Head of caudate nucleus (tissue), 42 donors: Measurements from ENCODE around the gene TUBGCP6.

Experiments used
- DNase-seq, 42 donors: peaks; one replicate each; pipeline versions ENCODE4 v3.0.0 to v3.0.0-alpha.2; 2020 to 2021; ENCODE audit warnings: mixed read lengths in 7 of 42
- intact Hi-C: fragments of 100-400 bp; cut with DNase I; formaldehyde crosslinking; loops from one replicate; pipeline ENCODE4 v1.15.0; 2022

Gene TUBGCP6

DNA sequence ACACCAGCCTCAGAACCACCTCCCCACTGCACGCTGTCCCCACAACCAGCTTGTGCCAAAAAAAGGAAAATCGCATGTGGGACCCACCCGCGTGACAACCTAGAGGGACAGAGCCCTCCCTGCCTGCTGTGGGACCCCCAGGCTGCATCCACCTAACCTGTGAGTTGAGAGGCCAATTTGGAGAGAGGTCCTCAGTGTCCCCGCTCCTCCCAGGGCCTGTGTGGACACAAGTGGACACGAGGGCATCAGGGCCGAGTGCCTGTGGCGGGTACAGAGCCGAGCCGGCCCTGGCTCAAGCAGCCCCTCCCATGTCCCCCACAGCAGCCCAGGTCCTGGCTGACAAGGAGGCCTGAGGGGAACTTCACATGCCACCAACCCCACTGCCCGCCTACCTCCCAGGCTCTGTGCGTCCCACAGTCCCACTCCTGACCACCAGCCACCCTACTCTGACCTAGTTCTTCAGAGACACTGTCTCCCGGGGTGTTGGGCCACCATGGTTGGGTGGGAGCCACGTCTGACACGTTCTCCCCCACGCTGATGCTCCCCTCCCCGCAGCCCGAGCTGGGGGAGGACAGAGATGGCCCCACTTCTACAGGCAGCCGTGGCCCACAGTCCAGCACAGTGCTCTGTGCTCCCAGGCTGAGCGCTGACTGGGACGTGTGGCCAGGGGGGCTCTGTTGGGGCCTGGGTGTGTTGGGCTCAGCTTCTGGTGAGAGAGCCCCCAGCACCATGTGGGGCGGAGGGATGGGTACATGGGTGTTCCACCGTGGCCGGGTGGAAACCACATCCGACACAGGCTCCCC lies 24.8 kb downstream of the TUBGCP6 start:
- DNase-seq: no peak
- intact Hi-C loops: no loop called here

DNA sequence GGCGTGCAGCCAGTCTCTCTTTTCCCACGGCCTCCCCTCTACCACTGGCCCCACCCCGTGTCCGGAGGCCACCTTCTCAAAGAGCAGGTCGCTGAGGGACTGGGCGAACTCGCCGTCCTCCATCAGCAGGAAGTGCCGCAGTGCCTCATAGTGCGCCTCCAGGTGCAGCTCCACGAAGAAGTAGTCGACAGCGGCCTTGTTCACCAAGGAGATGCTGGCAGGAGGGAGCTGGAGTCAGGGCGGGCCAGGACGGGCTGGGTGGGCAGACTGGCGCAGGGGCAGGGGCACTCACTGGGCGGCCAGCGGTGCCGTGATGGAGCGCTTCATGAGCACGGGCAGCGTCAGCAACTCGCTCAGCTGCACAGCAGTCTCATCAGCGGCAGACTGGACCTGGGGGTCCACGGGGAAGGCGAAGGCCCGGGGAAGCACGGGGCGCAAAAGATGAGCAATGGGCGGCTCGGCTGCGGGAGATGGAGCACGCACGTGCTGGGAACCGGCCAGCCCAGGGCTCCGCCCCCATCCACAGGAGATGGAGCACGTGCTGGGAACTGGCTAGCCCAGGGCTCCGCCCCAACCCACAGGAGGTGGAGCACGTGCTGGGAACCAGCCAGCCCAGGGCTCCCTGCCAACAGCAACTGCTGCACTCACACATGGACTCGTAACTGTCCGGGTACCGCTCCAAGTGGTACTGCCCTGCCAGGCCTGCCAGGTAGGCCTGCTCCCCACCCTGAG lies 25.7 kb downstream of the TUBGCP6 start:
- intact Hi-C loops: no loop called here
- DNase-seq: peak in 1 of 42 donors; percentile 25

DNA sequence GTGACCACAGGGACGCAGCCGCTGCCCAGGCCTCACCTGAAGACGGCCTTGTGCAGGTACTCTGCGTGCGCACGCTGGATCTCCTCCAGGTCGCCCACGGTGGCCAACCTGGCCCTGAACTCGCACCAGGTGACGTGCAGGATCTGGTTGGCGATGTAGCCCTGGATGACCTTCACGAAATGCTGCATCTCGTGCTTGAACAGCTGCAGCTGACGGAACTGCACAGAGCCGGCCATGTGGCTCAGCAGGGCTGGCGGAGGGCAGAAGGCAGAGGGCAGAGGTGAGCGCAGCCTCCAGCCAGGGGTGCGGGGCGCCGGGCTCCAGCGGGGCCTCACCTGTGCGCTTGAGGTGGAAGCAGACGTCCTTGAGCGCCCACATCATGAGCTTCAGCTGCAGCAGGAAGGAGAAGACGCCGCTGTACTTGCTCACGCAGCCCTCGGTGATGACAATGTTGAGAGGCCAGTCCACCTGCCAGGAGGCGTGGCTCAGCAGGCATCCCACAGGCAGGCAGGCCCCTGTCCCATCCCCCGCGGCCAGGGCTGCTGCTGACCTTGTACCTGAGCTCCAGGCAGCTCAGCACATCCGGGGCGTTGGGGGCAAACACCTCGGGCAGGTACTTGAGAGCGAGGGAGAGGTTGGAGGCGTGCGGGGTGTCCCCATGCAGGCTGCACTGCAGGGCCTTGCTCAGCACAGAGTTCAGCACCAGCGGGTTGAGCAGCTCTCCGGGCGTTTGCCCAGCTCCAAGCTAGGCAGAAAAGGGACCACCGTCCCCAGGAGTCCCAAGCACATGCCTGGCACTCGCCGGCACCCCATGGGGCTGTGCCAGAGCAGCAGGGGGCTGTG lies 26.4 kb downstream of the TUBGCP6 start:
- DNase-seq: no peak
- intact Hi-C loops: no loop called here

DNA sequence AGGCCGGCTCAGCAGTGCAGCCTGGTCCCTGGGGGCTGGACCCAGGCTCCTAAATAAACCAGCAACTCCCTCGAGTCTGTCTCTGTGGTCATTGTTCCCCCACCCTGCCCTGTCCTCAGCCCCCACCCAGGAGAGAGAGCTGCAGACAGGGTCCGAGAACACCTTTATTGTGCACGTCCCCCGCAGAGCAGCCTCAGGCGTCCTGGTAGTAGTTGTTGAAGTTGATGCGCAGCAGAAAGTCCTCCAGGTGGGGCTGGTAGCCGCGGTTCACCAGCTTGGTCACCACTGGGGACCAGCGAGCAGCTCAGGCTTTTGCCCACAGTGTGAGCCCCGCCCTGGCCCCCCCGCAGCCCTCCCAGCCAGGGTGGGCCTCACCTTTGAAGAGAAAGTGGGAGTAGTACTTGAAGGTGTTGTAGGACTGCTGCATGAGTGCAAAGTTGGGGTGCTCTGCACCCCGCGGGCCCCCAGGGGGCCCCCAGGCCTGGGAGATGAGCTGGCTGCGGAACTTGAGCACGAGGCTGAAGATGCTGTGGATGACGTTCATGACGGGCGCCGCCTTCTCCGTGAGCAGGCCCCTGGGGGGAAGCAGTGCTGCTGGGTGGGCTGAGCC lies 27.2 kb downstream of the TUBGCP6 start:
- intact Hi-C loops: no loop called here
- DNase-seq: no peak

DNA sequence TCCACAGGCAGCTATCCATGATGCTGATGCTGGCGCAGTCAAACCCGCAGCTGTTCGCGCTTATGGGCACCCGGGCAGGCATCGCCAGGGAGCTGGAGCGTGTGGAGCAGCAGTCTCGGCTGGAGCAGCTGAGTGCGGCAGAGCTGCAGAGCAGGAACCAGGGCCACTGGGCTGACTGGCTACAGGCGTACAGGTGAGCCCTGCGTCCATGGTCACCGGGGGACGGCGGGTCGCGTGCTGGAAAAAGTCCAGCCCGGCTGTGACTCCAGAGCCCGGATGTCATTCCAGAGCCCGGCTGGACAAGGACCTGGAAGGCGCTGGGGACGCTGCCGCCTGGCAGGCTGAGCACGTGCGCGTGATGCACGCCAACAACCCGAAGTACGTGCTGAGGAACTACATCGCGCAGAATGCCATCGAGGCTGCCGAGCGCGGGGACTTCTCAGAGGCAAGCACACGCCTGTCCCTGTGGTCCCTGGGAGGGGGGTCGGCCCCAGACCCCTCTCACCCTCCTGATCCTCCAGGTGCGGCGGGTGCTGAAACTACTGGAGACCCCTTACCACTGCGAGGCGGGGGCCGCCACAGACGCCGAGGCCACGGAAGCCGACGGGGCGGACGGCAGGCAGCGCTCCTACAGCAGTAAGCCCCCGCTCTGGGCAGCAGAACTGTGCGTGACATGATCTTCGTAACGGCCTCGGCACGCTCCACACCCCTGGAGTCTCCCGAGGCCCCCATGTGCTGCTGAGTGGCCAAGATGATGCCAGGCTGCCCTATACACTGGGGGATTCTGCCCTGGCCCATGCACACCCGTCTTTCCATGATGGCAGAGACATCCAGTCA lies 27.9 kb downstream of the TUBGCP6 start:
- no peak for DNase-seq
- intact Hi-C loops: no loop called here

DNA sequence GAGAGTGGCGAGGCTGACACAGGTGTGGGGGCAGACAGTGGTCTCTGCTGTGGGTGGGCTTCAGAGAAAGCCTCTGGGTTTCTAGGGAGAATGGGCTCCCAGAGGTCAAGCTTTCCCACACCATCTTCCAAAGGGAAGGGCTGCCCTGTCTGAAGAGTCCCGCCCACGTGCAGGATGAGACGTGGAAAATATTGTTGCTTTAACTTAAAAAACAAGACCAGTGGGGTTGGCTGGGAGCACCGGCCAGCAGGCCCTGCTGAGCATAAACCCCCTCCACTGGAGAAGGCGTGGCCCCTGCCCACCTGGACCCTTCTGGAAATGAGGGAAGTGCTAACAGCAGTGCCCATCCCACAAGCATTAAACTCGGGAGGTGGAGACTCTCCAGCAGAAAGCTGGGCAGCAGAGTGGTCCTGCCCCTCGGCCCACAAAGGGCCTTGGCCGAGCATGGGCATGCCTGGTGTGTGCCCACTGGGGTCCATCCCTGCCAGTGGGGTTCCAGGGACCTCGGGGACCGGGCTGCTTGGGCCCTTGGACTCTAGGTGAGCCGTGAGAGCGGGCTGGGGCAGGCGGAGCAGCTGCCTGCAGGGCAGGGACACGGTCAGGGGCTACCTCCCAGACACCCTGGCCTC lies 28.7 kb downstream of the TUBGCP6 start:
- DNase-seq: no peak
- intact Hi-C loops: no loop called here

DNA sequence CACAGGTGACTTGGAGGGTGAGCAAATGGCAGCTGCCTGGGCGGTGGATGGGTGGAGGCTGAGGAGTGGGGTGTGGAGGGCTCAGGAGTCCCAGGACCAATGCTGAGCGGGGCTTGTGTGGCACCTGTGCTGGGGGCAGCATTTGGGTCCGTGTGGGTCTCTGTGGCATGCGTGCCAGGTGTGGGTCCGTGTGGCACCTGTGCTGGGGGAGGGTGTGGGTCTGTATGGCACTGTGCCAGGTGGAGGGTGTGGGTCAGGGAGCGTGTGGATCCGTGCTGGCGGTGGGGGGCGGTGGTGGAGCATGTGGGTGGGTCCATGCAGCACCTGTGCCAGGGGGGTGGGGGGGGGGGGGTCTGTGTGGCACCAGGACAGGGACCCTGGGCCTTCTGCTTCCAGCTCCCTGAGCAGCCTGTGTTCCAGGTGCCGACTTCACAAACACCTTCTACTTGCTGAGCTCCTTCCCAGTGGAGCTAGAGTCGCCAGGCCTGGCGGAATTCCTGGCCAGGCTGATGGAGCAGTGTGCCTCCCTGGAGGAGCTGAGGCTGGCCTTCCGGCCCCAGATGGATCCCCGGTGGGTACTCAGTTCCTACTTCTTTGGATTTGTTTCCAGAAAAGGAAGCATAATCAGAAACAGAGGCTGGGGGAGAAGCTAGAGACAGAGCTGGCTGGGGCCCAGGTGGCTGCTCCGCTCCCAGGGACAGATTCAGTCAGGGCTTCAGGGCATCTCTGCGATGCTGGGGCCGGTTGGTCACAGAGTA lies 29.3 kb downstream of the TUBGCP6 start:
- intact Hi-C loops: no loop called here
- DNase-seq: peak in 1 of 42 donors; percentile 27

DNA sequence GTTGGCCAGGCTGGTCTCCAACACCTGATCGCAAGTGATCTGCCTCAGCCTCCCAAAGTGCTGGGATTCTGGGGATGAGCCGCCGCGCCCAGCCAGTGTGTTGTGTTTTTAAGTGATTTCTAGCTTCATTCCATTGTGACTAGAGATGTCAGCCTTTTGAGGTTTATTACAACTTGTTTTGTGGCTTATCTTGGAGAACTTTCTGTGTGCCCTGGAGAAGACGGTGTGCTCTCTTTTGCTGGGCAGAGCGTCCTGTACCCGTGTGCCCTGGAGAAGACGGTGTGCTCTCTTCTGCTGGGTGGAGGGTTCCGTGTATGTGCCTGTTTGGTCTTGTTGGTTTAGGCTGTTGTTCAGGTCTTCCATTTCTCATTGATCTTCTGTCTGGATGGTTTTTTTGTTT lies 31.6 kb downstream of the TUBGCP6 start:
- no peak for DNase-seq
- intact Hi-C loops: no loop called here

DNA sequence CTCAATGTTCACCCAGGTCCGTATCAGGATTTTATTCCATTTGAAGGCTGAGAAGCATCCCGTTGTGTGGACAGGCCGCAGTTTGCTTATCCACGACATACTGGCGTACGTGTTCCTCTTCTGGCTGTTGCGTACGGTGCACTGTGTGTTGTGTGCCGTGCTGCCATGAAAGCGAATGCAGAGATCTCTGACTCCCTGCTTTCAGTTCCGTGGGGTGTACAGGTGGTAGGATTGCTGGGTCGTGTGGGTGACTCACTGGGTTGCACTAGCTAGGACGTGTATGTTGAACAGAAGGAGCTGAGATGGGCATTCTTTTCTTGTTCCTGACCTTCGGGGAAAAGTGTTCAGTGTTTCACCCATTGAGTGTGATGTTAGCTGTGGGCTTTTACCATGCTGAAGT lies 33.7 kb downstream of the TUBGCP6 start:
- intact Hi-C loops: no loop called here
- peak in 10 of 42 donors; percentile 38 to 70 (median 49) for DNase-seq

DNA sequence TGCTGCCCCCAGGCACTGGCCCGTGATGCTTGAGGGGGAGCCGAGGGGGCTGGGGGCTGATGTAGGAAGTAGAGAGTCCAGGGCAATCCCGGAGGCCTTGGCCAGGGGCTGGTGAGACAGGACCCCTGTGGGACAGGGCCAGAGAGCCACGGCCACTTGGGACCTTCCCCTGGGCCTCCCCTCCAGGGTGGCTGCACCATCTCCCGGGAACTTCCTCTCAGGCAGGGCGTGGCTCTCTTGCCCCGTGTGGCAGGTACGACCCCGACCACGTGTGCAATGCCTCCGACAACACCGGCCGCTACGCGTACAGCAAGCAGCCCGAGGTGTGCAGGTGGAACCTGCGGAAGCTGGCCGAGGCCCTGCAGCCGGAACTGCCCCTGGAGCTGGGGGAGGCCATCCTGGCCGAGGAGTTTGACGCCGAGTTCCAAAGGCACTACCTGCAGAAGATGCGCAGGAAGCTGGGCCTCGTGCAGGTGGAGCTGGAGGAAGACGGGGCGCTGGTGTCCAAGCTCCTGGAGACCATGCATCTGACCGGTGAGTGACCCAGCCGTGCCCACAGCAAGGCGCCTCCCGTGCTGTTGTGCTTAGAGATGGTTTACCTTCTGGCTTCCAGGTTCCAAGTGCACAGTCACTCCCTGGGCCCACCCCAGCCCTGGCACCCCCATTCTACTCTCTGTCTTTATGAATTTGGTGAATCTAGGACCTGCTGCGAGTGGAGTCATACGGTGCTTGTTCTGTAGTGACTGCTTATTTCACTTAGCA lies 34.3 kb downstream of the TUBGCP6 start:
- DNase-seq: no peak
- intact Hi-C loops: no loop called here

DNA sequence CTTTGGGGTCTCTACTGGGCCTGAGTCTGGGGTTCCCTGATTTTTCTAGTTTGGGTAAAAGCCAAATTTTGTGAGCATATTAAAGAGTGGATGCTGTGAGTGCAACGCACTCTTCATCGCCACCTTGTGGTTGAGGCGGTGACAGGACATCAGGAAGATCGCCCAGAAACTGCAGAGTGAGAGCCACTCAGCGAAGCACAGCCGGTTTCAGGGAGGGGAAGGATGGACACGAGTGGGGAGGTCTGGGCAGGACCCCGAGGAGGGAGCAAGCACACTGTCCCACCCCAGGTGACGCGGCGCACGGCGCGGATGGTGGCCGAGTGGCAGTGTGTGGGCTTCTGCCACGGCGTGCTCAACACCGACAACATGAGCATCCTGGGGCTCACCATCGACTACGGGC lies 34.9 kb downstream of the TUBGCP6 start:
- DNase-seq: peak in 40 of 42 donors; percentile 45 to 87 (median 71)
- intact Hi-C loops: loop anchor here (2.0 kb wide), 1 partner anchor 63 kb away; no protein-coding TSS in a partner anchor

DNA sequence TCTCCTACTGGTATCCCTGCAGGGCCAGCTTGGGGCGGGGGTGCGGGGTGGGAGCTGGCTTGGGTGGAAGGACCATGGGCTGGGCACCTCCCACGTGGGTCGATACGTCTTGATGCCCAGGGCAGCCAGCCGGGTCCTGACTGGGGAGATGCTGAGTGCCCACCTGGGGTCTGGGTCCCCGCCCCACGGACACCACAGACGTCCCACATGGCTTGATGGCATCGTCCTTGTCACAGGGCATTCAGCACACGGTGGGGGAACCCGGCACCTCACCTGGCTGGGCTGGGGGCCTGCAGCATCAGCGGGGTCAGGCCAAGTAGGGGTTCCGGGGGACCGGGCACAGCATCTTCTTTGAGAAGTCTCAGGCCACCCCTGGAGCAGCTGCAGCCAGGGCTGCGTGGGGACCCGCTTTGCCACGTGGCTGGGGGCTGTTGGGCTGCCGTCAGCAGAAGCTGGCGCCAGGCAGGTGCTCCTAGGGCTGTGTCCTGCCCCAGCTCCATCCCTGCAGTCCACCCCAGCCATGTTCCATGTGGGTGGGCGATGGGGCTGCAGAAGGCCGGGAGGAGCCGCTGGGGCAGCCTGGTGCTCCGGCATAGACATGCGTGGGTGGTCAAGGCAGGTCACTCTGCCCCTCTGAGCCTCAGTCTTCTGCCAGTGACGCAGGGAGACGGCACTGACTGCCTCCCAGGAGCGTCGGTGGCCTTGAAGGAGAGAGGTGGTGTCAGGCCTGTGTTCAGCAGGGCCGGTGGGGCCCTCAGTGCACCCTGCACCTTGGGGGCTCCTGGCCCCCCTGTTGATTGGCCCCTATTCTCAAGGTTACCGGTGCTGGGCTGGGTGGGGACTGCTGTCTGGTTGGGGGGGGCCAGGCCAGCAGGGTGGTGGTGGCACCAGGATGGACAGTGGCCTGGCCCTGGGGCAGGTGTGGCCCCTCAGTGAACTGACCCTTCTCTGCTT lies 35.6 kb downstream of the TUBGCP6 start:
- intact Hi-C loops: loop anchor here (2.0 kb wide), 1 partner anchor 62 kb away; no protein-coding TSS in a partner anchor

DNA sequence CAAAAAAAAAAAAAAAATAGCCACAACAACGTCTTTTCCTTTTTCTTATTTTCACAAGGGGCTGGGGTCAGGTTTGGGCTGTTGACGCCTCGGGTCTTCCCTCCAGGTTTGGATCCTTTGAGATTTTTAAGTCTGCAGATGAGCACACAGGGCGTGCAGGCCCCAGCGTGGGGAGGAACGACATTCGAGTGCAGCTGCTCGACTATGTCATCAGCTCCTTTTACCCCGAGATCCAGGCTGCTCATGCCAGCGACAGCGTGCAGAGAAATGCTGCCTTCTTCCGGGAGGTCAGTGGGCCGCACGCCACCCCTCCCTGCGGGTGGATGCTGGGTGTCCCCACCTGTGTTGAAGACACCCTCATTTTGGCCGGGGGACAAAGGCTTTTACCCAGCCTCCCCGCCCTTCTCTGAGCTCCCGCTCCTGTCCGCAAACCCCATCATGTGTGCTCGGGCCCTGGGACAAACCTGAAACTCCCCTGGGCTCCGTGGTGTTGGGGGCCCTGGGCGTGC lies 36.3 kb downstream of the TUBGCP6 start:
- no peak for DNase-seq
- intact Hi-C loops: loop anchor here (2.0 kb wide), 1 partner anchor 62 kb away; no protein-coding TSS in a partner anchor

More for the DNA sequence above, 35.6 kb downstream of the TUBGCP6 start:
- no peak for DNase-seq

DNA sequence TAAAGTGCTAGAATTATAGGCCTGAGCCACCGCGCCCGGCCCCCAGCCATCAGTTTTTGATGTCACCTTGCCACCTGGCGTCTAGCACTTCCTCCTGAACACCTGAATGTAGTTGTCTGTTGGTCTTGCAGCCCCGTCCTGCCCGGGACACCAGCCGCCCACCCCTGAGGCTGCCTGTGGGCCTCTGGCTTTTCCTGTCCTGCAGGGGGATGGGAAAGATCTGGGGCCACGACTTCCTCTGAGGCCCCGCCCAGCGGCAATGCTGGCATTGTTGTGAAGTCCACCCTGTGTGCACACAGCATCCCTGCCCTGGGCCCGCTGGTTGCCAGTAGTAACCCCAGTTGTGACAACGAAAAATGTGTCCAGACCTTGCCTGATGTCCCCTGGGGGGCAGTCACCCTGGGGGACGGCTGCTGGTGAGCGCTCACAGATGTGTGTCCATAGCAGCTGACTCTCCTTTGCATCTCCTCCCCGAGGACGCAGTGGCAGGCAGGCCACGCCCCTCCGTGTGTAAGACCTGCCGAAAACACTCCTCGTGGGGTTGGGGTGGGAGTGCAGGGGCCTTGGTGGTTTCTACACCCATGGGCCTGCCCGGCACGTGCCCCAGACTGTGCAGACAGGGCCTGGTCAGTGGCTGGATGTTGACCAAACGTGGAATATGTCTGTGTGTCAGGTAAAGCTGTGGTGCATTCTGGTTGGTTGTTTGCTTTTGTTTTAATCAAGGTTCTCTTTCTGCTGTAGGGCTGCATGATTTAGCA lies 37.3 kb downstream of the TUBGCP6 start:
- DNase-seq: no peak
- intact Hi-C loops: loop anchor here (2.0 kb wide), 1 partner anchor 61 kb away; no protein-coding TSS in a partner anchor
